WTC11 (cell line): ENCODE results near the gene KRTAP20-2.

Source experiments
- ATF6 ChIP-seq: sonication (generic); formaldehyde crosslinking; IDR thresholded peaks from 2 replicates; pipeline ENCODE4 v1.8.1; 2023; ENCODE audit warnings: mild to moderate bottlenecking, missing genetic modification reagents
- CREB1 ChIP-seq: sonication (generic); formaldehyde crosslinking; IDR thresholded peaks from 2 replicates; pipeline ENCODE4 v1.8.0; 2023; ENCODE audit warnings: mild to moderate bottlenecking, missing genetic modification reagents
- CTCF ChIP-seq: fragments of 200-600 bp; IDR thresholded peaks from 2 replicates; pipeline ENCODE4 v1.8.0; 2022; ENCODE audit warnings: antibody characterized with exemption
- ESRRA ChIP-seq: sonication (generic); formaldehyde crosslinking; IDR thresholded peaks from 2 replicates; pipeline ENCODE4 v1.8.1; 2022; ENCODE audit warnings: mild to moderate bottlenecking, missing genetic modification reagents, borderline replicate concordance
- MYBL2 ChIP-seq: sonication (generic); formaldehyde crosslinking; IDR thresholded peaks from 2 replicates; pipeline ENCODE4 v1.8.1; 2023; ENCODE audit warnings: mild to moderate bottlenecking, moderate library complexity, missing genetic modification reagents
- PRDM15 ChIP-seq: sonication (generic); formaldehyde crosslinking; IDR thresholded peaks from 2 replicates; pipeline ENCODE4 v1.8.0; 2022; ENCODE audit warnings: missing genetic modification reagents
- RELA ChIP-seq: sonication (generic); formaldehyde crosslinking; IDR thresholded peaks from 2 replicates; pipeline ENCODE4 v1.8.1; 2022; ENCODE audit warnings: missing genetic modification reagents, mild to moderate bottlenecking, borderline replicate concordance
- SOX15 ChIP-seq: fragments of 250-450 bp; sonication (Bioruptor Pico); IDR thresholded peaks from 2 replicates; pipeline ENCODE4 v1.9.0; 2021; ENCODE audit warnings: mild to moderate bottlenecking
- SP1 ChIP-seq: sonication (generic); formaldehyde crosslinking; conservative IDR thresholded peaks from 2 replicates; pipeline ENCODE4 v1.8.1; 2022; ENCODE audit warnings: missing genetic modification reagents
- TEAD4 ChIP-seq: sonication (generic); formaldehyde crosslinking; IDR thresholded peaks from 2 replicates; pipeline ENCODE4 v1.8.0; 2022; ENCODE audit warnings: mild to moderate bottlenecking, missing genetic modification reagents
- ZNF416 ChIP-seq: fragments of 250-450 bp; sonication (Bioruptor Pico); IDR thresholded peaks from 2 replicates; pipeline ENCODE4 v1.9.0; 2021; ENCODE audit warnings: mild to moderate bottlenecking, inconsistent platforms
- TF ChIP-seq, protein P1 (sequence below): sonication (generic); formaldehyde crosslinking; IDR thresholded peaks from 2 replicates; pipeline ENCODE4 v1.8.1; 2023; ENCODE audit warnings: mild to moderate bottlenecking, missing genetic modification reagents, moderate library complexity
- TF ChIP-seq, protein P2 (sequence below): fragments of 250-450 bp; sonication (Bioruptor Pico); IDR thresholded peaks from 2 replicates; pipeline ENCODE4 v1.9.0; 2021; ENCODE audit warnings: moderate library complexity, mild to moderate bottlenecking, inconsistent platforms, borderline replicate concordance

- no peak for TF ChIP-seq CTCF
- TF ChIP-seq ZNF416 (CRISPR knock-in tag): no peak
- TF ChIP-seq, protein P1, sequence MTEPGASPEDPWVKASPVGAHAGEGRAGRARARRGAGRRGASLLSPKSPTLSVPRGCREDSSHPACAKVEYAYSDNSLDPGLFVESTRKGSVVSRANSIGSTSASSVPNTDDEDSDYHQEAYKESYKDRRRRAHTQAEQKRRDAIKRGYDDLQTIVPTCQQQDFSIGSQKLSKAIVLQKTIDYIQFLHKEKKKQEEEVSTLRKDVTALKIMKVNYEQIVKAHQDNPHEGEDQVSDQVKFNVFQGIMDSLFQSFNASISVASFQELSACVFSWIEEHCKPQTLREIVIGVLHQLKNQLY (CRISPR knock-in tag): no peak
- TF ChIP-seq ATF6 (CRISPR knock-in tag): no peak
- TF ChIP-seq SP1 (CRISPR knock-in tag): no peak
- TF ChIP-seq, protein P2, sequence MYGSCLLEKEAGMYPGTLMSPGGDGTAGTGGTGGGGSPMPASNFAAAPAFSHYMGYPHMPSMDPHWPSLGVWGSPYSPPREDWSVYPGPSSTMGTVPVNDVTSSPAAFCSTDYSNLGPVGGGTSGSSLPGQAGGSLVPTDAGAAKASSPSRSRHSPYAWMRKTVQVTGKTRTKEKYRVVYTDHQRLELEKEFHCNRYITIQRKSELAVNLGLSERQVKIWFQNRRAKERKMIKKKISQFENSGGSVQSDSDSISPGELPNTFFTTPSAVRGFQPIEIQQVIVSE (CRISPR knock-in tag): no peak
- no peak for TF ChIP-seq MYBL2
- TF ChIP-seq ESRRA: no peak
- TF ChIP-seq RELA (CRISPR knock-in tag): no peak
- no peak for TF ChIP-seq CREB1 (CRISPR knock-in tag)
- no peak for TF ChIP-seq TEAD4
- TF ChIP-seq SOX15: no peak
- no peak for TF ChIP-seq PRDM15 (CRISPR knock-in tag)
Measured at GRCh38 chr21:30615199-30615598, 19.8 kb upstream of the KRTAP20-2 start.
